H1 (cell line): Measurements from ENCODE around the gene FOSL2. TPM values are rescaled to one million over a fixed set of nuclear protein-coding genes. Genes with fewer than 3 reads are reported as not detected.

ENCODE experiments used
- CTCF ChIA-PET: fragments of 300-600 bp; sonication (Branson Sonifier 250); formaldehyde crosslinking; loops from one replicate; lab custom pipeline; 2021; ENCODE audit not compliant: partially characterized antibody; lab: Charles Lee
- POLR2A ChIA-PET: fragments of 300-600 bp; sonication (Branson Sonifier 250); formaldehyde crosslinking; loops from one replicate; lab custom pipeline; 2021; ENCODE audit warnings: inconsistent platforms; ENCODE audit not compliant: partially characterized antibody; lab: Charles Lee
- DNase-seq, 2 experiments: peaks; one replicate each; pipeline versions ENCODE4 v3.0.0 to v3.0.0-alpha.2; 2010 to 2022; ENCODE audit warnings: low spot score in 2 of 2, low read depth in 1 of 2, mixed read lengths in 1 of 2
- FAIRE-seq: peaks from 2 replicates; lab custom pipeline; 2011; peaks lifted over from hg19 to GRCh38; lab: Jason Lieb, UNC
- H2AFZ ChIP-seq: 2 replicates; pipeline ENCODE4 v1.8.1; 2012; ENCODE audit warnings: low read length, inconsistent platforms
- H2AK5ac ChIP-seq: 2 replicates; pipeline ENCODE4 v1.6.1; 2013; ENCODE audit warnings: low read depth, low read length
- H2BK120ac ChIP-seq: replicated peaks from 2 replicates; pipeline ENCODE3; 2013; ENCODE audit warnings: low read depth, low read length, inconsistent platforms
- H2BK12ac ChIP-seq: 2 replicates; pipeline ENCODE4 v1.6.1; 2013; ENCODE audit warnings: low read depth, low read length
- H2BK15ac ChIP-seq: 2 replicates; pipeline ENCODE4 v1.6.1; 2013; ENCODE audit warnings: low read length
- H2BK20ac ChIP-seq: 2 replicates; pipeline ENCODE4 v1.6.1; 2013; ENCODE audit warnings: low read length
- H2BK5ac ChIP-seq: 2 replicates; pipeline ENCODE4 v1.6.1; 2013; ENCODE audit warnings: low read depth, low read length
- H3K14ac ChIP-seq: 2 replicates; pipeline ENCODE4 v1.6.1; 2013; ENCODE audit warnings: inconsistent platforms; ENCODE audit not compliant: insufficient read length
- H3K18ac ChIP-seq: 2 replicates; pipeline ENCODE4 v1.6.1; 2013; ENCODE audit warnings: low read length; ENCODE audit errors: extremely low read depth
- H3K23ac ChIP-seq: 2 replicates; pipeline ENCODE4 v1.6.1; 2013; ENCODE audit warnings: inconsistent platforms; ENCODE audit not compliant: insufficient read length
- H3K23me2 ChIP-seq: 2 replicates; pipeline ENCODE4 v1.6.1; 2013; ENCODE audit warnings: low read depth, low read length
- H3K27ac ChIP-seq: 2 replicates; pipeline ENCODE4 v1.6.1; 2011; ENCODE audit warnings: low read depth, low read length, inconsistent platforms
- H3K27me3 ChIP-seq, 4 experiments: replicated peaks in 1 of 4; 1 replicate in 1 of 4; 2 replicates in 3 of 4; pipeline versions ENCODE4 v1.6.1 to v1.8.1; 2011 to 2013; ENCODE audit warnings: low read length in 3 of 4, mild to moderate bottlenecking in 3 of 4, inconsistent platforms in 2 of 4, mixed read lengths in 2 of 4, moderate library complexity in 1 of 4; ENCODE audit not compliant: control insufficient read depth in 3 of 4, insufficient read depth in 3 of 4; ENCODE audit errors: extremely low read depth in 1 of 4
- H3K36me3 ChIP-seq, 4 experiments: 2 replicates each; pipeline versions ENCODE4 v1.6.1 to v1.8.1; 2011 to 2013; ENCODE audit warnings: mild to moderate bottlenecking in 4 of 4, low read length in 3 of 4, moderate library complexity in 2 of 4, control low read depth in 1 of 4, inconsistent platforms in 1 of 4; ENCODE audit not compliant: insufficient read depth in 4 of 4, control insufficient read depth in 2 of 4
- H3K4ac ChIP-seq: replicated peaks from 2 replicates; pipeline ENCODE3; 2013; ENCODE audit warnings: low read length, low read depth, mixed read lengths, inconsistent platforms; ENCODE audit not compliant: insufficient read length
- H3K4me1 ChIP-seq, 4 experiments: replicated peaks in 1 of 4; 1 replicate in 1 of 4; 2 replicates in 3 of 4; pipeline versions ENCODE4 v1.6.1 to v1.8.1; 2011 to 2013; ENCODE audit warnings: low read length in 3 of 4, inconsistent platforms in 2 of 4, mixed read lengths in 1 of 4; ENCODE audit not compliant: insufficient read depth in 4 of 4, control insufficient read depth in 3 of 4
- H3K4me2 ChIP-seq, 2 experiments: 2 replicates each; pipeline versions ENCODE4 v1.6.1 to v1.8.1; 2011 to 2013; ENCODE audit warnings: low read depth in 2 of 2, low read length in 2 of 2, control low read depth in 1 of 2, inconsistent platforms in 1 of 2, mild to moderate bottlenecking in 1 of 2; ENCODE audit not compliant: insufficient read depth in 1 of 2
- H3K4me3 ChIP-seq, 4 experiments: fragments of 200-600, 300-600 bp in 1 of 4; sonication (generic), shearing (Covaris generic), sonication (Bioruptor Twin) in 1 of 4; 2 replicates each; pipeline versions ENCODE4 v1.5.1 to v1.8.1; 2011 to 2016; ENCODE audit warnings: low read length in 4 of 4, low read depth in 3 of 4, control low read depth in 2 of 4, inconsistent platforms in 2 of 4, mild to moderate bottlenecking in 2 of 4, mixed read lengths in 1 of 4, moderate library complexity in 1 of 4; ENCODE audit not compliant: insufficient read depth in 2 of 4; ENCODE audit errors: extremely low read depth in 1 of 4
- H3K56ac ChIP-seq: replicated peaks from 2 replicates; pipeline ENCODE3; 2013; ENCODE audit warnings: low read depth, mild to moderate bottlenecking, mixed read lengths, low read length, inconsistent platforms; ENCODE audit not compliant: insufficient read length
- H3K79me1 ChIP-seq: 2 replicates; pipeline ENCODE4 v1.6.1; 2013; ENCODE audit warnings: low read depth, low read length, control low read depth
- H3K79me2 ChIP-seq, 2 experiments: 2 replicates each; pipeline versions ENCODE4 v1.6.1 to v1.8.1; 2012 to 2013; ENCODE audit warnings: low read length in 2 of 2, mild to moderate bottlenecking in 2 of 2, inconsistent platforms in 1 of 2; ENCODE audit not compliant: insufficient read depth in 2 of 2, control insufficient read depth in 1 of 2
- H3K9ac ChIP-seq, 4 experiments: replicated peaks in 1 of 4; 1 replicate in 1 of 4; 2 replicates in 3 of 4; pipeline versions ENCODE4 v1.6.1 to v1.8.1; 2011 to 2013; ENCODE audit warnings: low read depth in 3 of 4, low read length in 3 of 4, control low read depth in 2 of 4, mild to moderate bottlenecking in 2 of 4, moderate library complexity in 2 of 4, inconsistent platforms in 1 of 4; ENCODE audit errors: extremely low read depth in 1 of 4
- H3K9me3 ChIP-seq, 2 experiments: 2 replicates each; pipeline versions ENCODE4 v1.6.1 to v1.8.1; 2012 to 2013; ENCODE audit warnings: mild to moderate bottlenecking in 2 of 2, moderate library complexity in 2 of 2, control low read depth in 1 of 2, inconsistent platforms in 1 of 2, low read depth in 1 of 2, low read length in 1 of 2, mixed read lengths in 1 of 2; ENCODE audit not compliant: insufficient read depth in 2 of 2
- H4K20me1 ChIP-seq, 2 experiments: replicated peaks in 1 of 2; 2 replicates each; pipeline versions ENCODE3 to v1.8.1; 2011 to 2013; ENCODE audit warnings: inconsistent platforms in 2 of 2, low read length in 2 of 2, mild to moderate bottlenecking in 1 of 2; ENCODE audit not compliant: insufficient read depth in 2 of 2, control insufficient read depth in 1 of 2
- H4K5ac ChIP-seq: 2 replicates; pipeline ENCODE4 v1.6.1; 2013; ENCODE audit warnings: low read length, low read depth, mixed read lengths, inconsistent platforms; ENCODE audit not compliant: insufficient read length
- H4K8ac ChIP-seq: 2 replicates; pipeline ENCODE4 v1.8.0; 2013; ENCODE audit warnings: mild to moderate bottlenecking, moderate library complexity, low read length, inconsistent platforms; ENCODE audit not compliant: insufficient read depth; ENCODE audit errors: extremely low read depth
- H4K91ac ChIP-seq: replicated peaks from 2 replicates; pipeline ENCODE3; 2013; ENCODE audit warnings: low read length, mixed read lengths, inconsistent platforms; ENCODE audit not compliant: insufficient read length
- CBX8 ChIP-seq: fragments of 300-800, 300-1000 bp; sonication (generic); IDR thresholded peaks from 2 replicates; pipeline ENCODE4 v1.7.1; 2016; ENCODE audit warnings: low read depth, low read length, borderline replicate concordance
- PHF8 ChIP-seq: fragments of 200-600 bp; sonication (generic); conservative IDR thresholded peaks from 2 replicates; pipeline ENCODE4 v1.7.1; 2012; ENCODE audit warnings: low read depth, mild to moderate bottlenecking, inconsistent platforms, low read length, moderate library complexity
- WGBS, 2 experiments: shearing (Covaris generic) in 1 of 2; methylation state at CpG; one replicate each; pipeline versions ENCODE4 v1.1.6 to v1.1.7; 2013 to 2015; ENCODE audit warnings: low lambda C conversion rate in 2 of 2, mixed read lengths in 2 of 2, inconsistent platforms in 1 of 2, low coverage in 1 of 2, missing lambda C conversion rate in 1 of 2; ENCODE audit not compliant: insufficient replicate concordance in 2 of 2, insufficient coverage in 1 of 2, insufficient read length in 1 of 2; ENCODE audit errors: extremely low coverage in 1 of 2, missing lambda C conversion rate in 1 of 2; 5-methylcytosine and 5-hydroxymethylcytosine counted together
- polyA plus RNA-seq, 7 experiments: library from polyadenylated mRNA; depleted of rRNA in 3 of 7; stranded (reverse) in 5 of 7; unstranded in 2 of 7; fragments of >200 nt in 5 of 7; fragments of 200-250 nt in 2 of 7; gene quantifications; 1 replicate in 5 of 7; 2 replicates in 1 of 7; 4 replicates in 1 of 7; pipeline versions ENCODE4 v1.2.1 to v1.2.3, GENCODE V29; 2011 to 2013; ENCODE audit warnings: missing spikeins in 2 of 7, mixed read lengths in 2 of 7
- total RNA-seq: library from RNA; stranded (reverse); fragmentation: NEBNext Ultra II Directional; extraction: Animal tissue kit (Norgen Biotek cat#: 25700); gene quantifications from 2 replicates; pipeline ENCODE4 v1.2.1, GENCODE V29; 2021

The FOSL2 gene
- total and polyA plus RNA-seq, 2 of the 8 experiments (the other 6 are each of a cell fraction or from before 2014, with no cell fraction given): 1.5 to 4.5 TPM

DNA sequence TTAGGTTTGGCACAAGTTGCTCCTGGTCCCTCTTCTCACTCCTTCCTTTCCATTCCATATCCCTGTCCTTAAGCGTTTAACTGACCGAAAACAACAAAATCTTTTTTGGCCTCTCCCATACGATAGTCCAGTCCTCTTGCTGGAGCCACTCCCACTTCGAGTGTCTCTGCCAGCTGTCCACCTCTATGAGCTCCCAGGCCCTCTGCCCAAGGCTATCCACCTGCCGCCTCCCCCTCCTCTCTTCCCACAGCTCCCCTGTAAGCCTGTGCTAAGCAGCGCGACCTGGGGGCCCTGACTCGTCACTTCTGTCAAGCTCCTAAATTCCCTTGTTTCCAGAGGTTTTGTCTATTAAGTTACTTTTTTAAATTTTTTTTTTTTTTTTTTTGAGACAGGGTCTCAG, 47.0 kb upstream of the FOSL2 start:
- Histone ChIP-seq H4K5ac (no peak overlapping the region), H4K20me1 (no peaks in the 10 kb centered on the region), H3K23ac (no peak overlapping the region), H4K91ac (no peak overlapping the region), H3K4me1 (peaks cover 3 to 8% (median 5%) of the 10 kb centered on the region in 4 experiments), H3K9ac (no peak overlapping the region), H2BK5ac (no peak overlapping the region), H3K36me3 (no peaks in the 10 kb centered on the region), H2BK120ac (no peak overlapping the region), H2BK12ac (no peak overlapping the region), H3K9me3 (no peaks in the 10 kb centered on the region), H3K14ac (no peak overlapping the region), H3K27me3 (no peaks in the 10 kb centered on the region), H3K27ac (no peak overlapping the region), H3K79me1 (no peaks in the 10 kb centered on the region), H3K18ac (no peak overlapping the region), H3K79me2 (no peaks in the 10 kb centered on the region), H2AK5ac (no peak overlapping the region), H2BK15ac (no peak overlapping the region), H3K23me2 (no peaks in the 10 kb centered on the region), H3K4ac (no peak overlapping the region), H3K4me2 (no peak overlapping the region), H2BK20ac (no peak overlapping the region), H2AFZ (no peak overlapping the region), H3K56ac (no peak overlapping the region), H3K4me3 (no peak overlapping the region), H4K8ac (no peak overlapping the region)
- DNase-seq: no peak
- CTCF ChIA-PET: no interaction called here
- FAIRE-seq: no peak
- WGBS, 2 experiments: 90% methylated on average over 8 of the region's 8 CpGs; no CpG with 5 or more reads in 1 of the 2 experiments
- no peak for TF ChIP-seq PHF8
- no peak for TF ChIP-seq CBX8
- POLR2A ChIA-PET: interaction anchor here (0.5 kb wide), 1 partner anchor 1407 kb away, joined by 3 read pairs; no protein-coding TSS in a partner anchor
